ENCODE data around the gene PRDM1. TPM values are rescaled to one million over a fixed set of nuclear protein-coding genes. Genes with fewer than 3 reads are reported as not detected.
A peak's percentile ranks its signal among the peaks of the same experiment; 100 is the strongest.

Gene PRDM1
- total and polyA plus RNA-seq, 2 donors (not counting 1 experiment from before 2014, with no cell fraction given), result 2.8 to 5.4 TPM

GRCh38 chr6:106098383-106099234 is 12.5 kb downstream of the PRDM1 start:
- H3K36me3 ChIP-seq (ENCODE audit: control insufficient read depth, insufficient read depth, low read length), result no peaks in the 10 kb centered on the region
- no peaks in the 10 kb centered on the region for H3K27me3 ChIP-seq (ENCODE audit: control insufficient read depth, insufficient read depth, low read length)
- no peaks in the 10 kb centered on the region for H4K20me1 ChIP-seq (ENCODE audit: control insufficient read depth, extremely low read depth, insufficient read depth, low read length)
- peak overlapping the region; percentile 44 for H3K9ac ChIP-seq (ENCODE audit: insufficient read depth, low read length)
- TF ChIP-seq EZH2 (IDR thresholded peaks at IDR 0.05; ENCODE audit: low read length, missing control alignments), result no peak
- TF ChIP-seq CTCF (conservative IDR thresholded peaks at IDR 0.05 in 1 of 2, IDR thresholded peaks at IDR 0.05 in 1 of 2; ENCODE audit: low read depth in 1 of 2, low read length in 2 of 2), result no peak
- peak; percentile 80 to 88 for DNase-seq (ENCODE audit: low read depth in 2 of 2)
- peak overlapping the region; percentile 91 for H3K27ac ChIP-seq (ENCODE audit: insufficient read depth, low read length)
- peak overlapping the region; percentile 39 to 92 (median 58) for H3K4me3 ChIP-seq (replicated peaks in 1 of 4; ENCODE audit: control extremely low read depth in 1 of 4, insufficient read depth in 1 of 4, low read depth in 3 of 4, low read length in 4 of 4)
- H3K4me2 ChIP-seq (ENCODE audit: extremely low read depth, insufficient read depth, low read length), result peak overlapping the region; percentile 92
- peaks cover 3% of the 10 kb centered on the region for H3K4me1 ChIP-seq (ENCODE audit: control insufficient read depth, extremely low read depth, insufficient read depth, low read length)
- peak overlapping the region; percentile 85 for H2AFZ ChIP-seq (ENCODE audit: low read length)
- peaks cover under 1% of the 10 kb centered on the region for H3K79me2 ChIP-seq (ENCODE audit: control insufficient read depth, insufficient read depth, low read length)
- no peaks in the 10 kb centered on the region for H3K9me3 ChIP-seq (ENCODE audit: control insufficient read depth, insufficient read depth, low read depth, low read length)

- peak overlapping the region; percentile 92 for H3K4me2 ChIP-seq (ENCODE audit: extremely low read depth, insufficient read depth, low read length)
- H3K9ac ChIP-seq (ENCODE audit: insufficient read depth, low read length), result no peak overlapping the region
- DNase-seq (ENCODE audit: low read depth in 2 of 2), result peak in 1 of 2 donors; percentile 57
- peak overlapping the region; percentile 20 for H2AFZ ChIP-seq (ENCODE audit: low read length)
- no peaks in the 10 kb centered on the region for H3K27me3 ChIP-seq (ENCODE audit: control insufficient read depth, insufficient read depth, low read length)
- TF ChIP-seq CTCF (conservative IDR thresholded peaks at IDR 0.05 in 1 of 2, IDR thresholded peaks at IDR 0.05 in 1 of 2; ENCODE audit: low read depth in 1 of 2, low read length in 2 of 2) (no peak), EZH2 (IDR thresholded peaks at IDR 0.05; ENCODE audit: low read length, missing control alignments) (no peak)
- H3K9me3 ChIP-seq (ENCODE audit: control insufficient read depth, insufficient read depth, low read depth, low read length), result no peaks in the 10 kb centered on the region
- H3K27ac ChIP-seq (ENCODE audit: insufficient read depth, low read length), result peak overlapping the region; percentile 91
- no peaks in the 10 kb centered on the region for H3K36me3 ChIP-seq (ENCODE audit: control insufficient read depth, insufficient read depth, low read length)
- peaks cover 3% of the 10 kb centered on the region for H3K4me1 ChIP-seq (ENCODE audit: control insufficient read depth, extremely low read depth, insufficient read depth, low read length)
- no peaks in the 10 kb centered on the region for H4K20me1 ChIP-seq (ENCODE audit: control insufficient read depth, extremely low read depth, insufficient read depth, low read length)
- no peaks in the 10 kb centered on the region for H3K79me2 ChIP-seq (ENCODE audit: control insufficient read depth, insufficient read depth, low read length)
- peak overlapping the region in 3 of 4 experiments; percentile 0 to 92 (median 55) for H3K4me3 ChIP-seq (replicated peaks in 1 of 4; ENCODE audit: control extremely low read depth in 1 of 4, insufficient read depth in 1 of 4, low read depth in 3 of 4, low read length in 4 of 4)
These were observed 13.1 kb downstream of the PRDM1 start for GRCh38 chr6:106099235-106099537.

- H3K79me2 ChIP-seq (ENCODE audit: control insufficient read depth, insufficient read depth, low read length), result no peaks in the 10 kb centered on the region
- no peak overlapping the region for H3K4me2 ChIP-seq (ENCODE audit: extremely low read depth, insufficient read depth, low read length)
These were observed 14.6 kb downstream of the PRDM1 start for GRCh38 chr6:106100755-106101154.

More at GRCh38 chr6:106100755-106101154, 14.6 kb downstream of the PRDM1 start:
- no peak for DNase-seq (ENCODE audit: low read depth in 2 of 2)
- Histone ChIP-seq H3K27me3 (ENCODE audit: control insufficient read depth, insufficient read depth, low read length) (no peaks in the 10 kb centered on the region), H4K20me1 (ENCODE audit: control insufficient read depth, extremely low read depth, insufficient read depth, low read length) (no peaks in the 10 kb centered on the region), H3K4me3 (replicated peaks in 1 of 4; ENCODE audit: control extremely low read depth in 1 of 4, insufficient read depth in 1 of 4, low read depth in 3 of 4, low read length in 4 of 4) (peak overlapping the region in 1 of 4 experiments; percentile 92), H3K9me3 (ENCODE audit: control insufficient read depth, insufficient read depth, low read depth, low read length) (no peaks in the 10 kb centered on the region), H3K4me1 (ENCODE audit: control insufficient read depth, extremely low read depth, insufficient read depth, low read length) (peaks cover 3% of the 10 kb centered on the region), H3K9ac (ENCODE audit: insufficient read depth, low read length) (no peak overlapping the region), H3K36me3 (ENCODE audit: control insufficient read depth, insufficient read depth, low read length) (peaks cover 8% of the 10 kb centered on the region), H3K27ac (ENCODE audit: insufficient read depth, low read length) (no peak overlapping the region), H2AFZ (ENCODE audit: low read length) (no peak overlapping the region)
- no peak for TF ChIP-seq CTCF (conservative IDR thresholded peaks at IDR 0.05 in 1 of 2, IDR thresholded peaks at IDR 0.05 in 1 of 2; ENCODE audit: low read depth in 1 of 2, low read length in 2 of 2)
- TF ChIP-seq EZH2 (IDR thresholded peaks at IDR 0.05; ENCODE audit: low read length, missing control alignments), result no peak
